SK-N-SH treated with all-trans-retinoic acid at 6 μM for 48 hours (cell line): ENCODE results near the gene TAF1L.
"Not testable (repeated sequence)": the region's sequence is repeated elsewhere in the genome, so short reads cannot be mapped to it uniquely, and the experiment has no call there.

Source experiments
- ATAC-seq: fragments of 200-7000 bp; cut with Tn5 transposase; 3 replicates; pipeline ENCODE4 v1.9.1; 2020; ENCODE audit warnings: mild to moderate bottlenecking, moderate library complexity
- ARNTL ChIP-seq: fragments of 450-650 bp; formaldehyde crosslinking; IDR thresholded peaks from 2 replicates; pipeline ENCODE4 v1.5.0; 2020; ENCODE audit warnings: low read depth, mild to moderate bottlenecking, moderate library complexity, borderline replicate concordance
- BACH2 ChIP-seq: fragments of 250-450 bp; sonication (Bioruptor Pico); IDR thresholded peaks from 2 replicates; pipeline ENCODE4 v1.9.0; 2021; ENCODE audit warnings: mild to moderate bottlenecking, borderline replicate concordance
- CSDC2 ChIP-seq: fragments of 250-450 bp; sonication (Bioruptor Pico); IDR thresholded peaks from 2 replicates; pipeline ENCODE4 v1.5.0; 2020; ENCODE audit warnings: mild to moderate bottlenecking, moderate library complexity
- CSRNP3 ChIP-seq: fragments of 250-450 bp; sonication (Bioruptor Pico); IDR thresholded peaks from 2 replicates; pipeline ENCODE4 v1.5.1; 2021; ENCODE audit warnings: mild to moderate bottlenecking, moderate library complexity
- ESRRG ChIP-seq: fragments of 250-450 bp; sonication (Bioruptor Pico); IDR thresholded peaks from 2 replicates; pipeline ENCODE4 v1.6.1; 2021; ENCODE audit warnings: mild to moderate bottlenecking
- GLIS3 ChIP-seq: fragments of 250-450 bp; sonication (Bioruptor Pico); IDR thresholded peaks from 2 replicates; pipeline ENCODE4 v1.5.0; 2020; ENCODE audit warnings: mild to moderate bottlenecking, moderate library complexity
- ISL1 ChIP-seq: fragments of 250-450 bp; sonication (Bioruptor Pico); IDR thresholded peaks from 2 replicates; pipeline ENCODE4 v2.1.2; 2022; ENCODE audit warnings: mild to moderate bottlenecking, moderate library complexity
- OSR1 ChIP-seq: fragments of 250-450 bp; sonication (Bioruptor Pico); IDR thresholded peaks from 2 replicates; pipeline ENCODE4 v1.8.0; 2022; ENCODE audit warnings: moderate library complexity, mild to moderate bottlenecking, inconsistent platforms
- POU6F1 ChIP-seq: fragments of 250-450 bp; sonication (Bioruptor Pico); IDR thresholded peaks from 2 replicates; pipeline ENCODE4 v1.8.0; 2021; ENCODE audit warnings: low read depth, mild to moderate bottlenecking, moderate library complexity, borderline replicate concordance
- PPARA ChIP-seq: fragments of 250-450 bp; sonication (Bioruptor Pico); IDR thresholded peaks from 2 replicates; pipeline ENCODE4 v1.5.0; 2020; ENCODE audit warnings: mild to moderate bottlenecking, borderline replicate concordance
- RARB ChIP-seq: fragments of 250-450 bp; sonication (Bioruptor Pico); IDR thresholded peaks from 2 replicates; pipeline ENCODE4 v1.8.0; 2021; ENCODE audit warnings: mild to moderate bottlenecking, moderate library complexity
- SNAI2 ChIP-seq: fragments of 250-450 bp; sonication (Bioruptor Pico); IDR thresholded peaks from 2 replicates; pipeline ENCODE4 v1.5.0; 2020; ENCODE audit warnings: mild to moderate bottlenecking, moderate library complexity
- TCF4 ChIP-seq: fragments of 250-450 bp; sonication (Bioruptor Pico); IDR thresholded peaks from 2 replicates; pipeline ENCODE4 v1.8.0; 2021; ENCODE audit warnings: mild to moderate bottlenecking, moderate library complexity, borderline replicate concordance
- TOX ChIP-seq: fragments of 250-450 bp; sonication (Bioruptor Pico); IDR thresholded peaks from 2 replicates; pipeline ENCODE4 v1.8.0; 2021; ENCODE audit warnings: mild to moderate bottlenecking, moderate library complexity, borderline replicate concordance
- ZC3H10 ChIP-seq: fragments of 250-450 bp; sonication (Bioruptor Pico); IDR thresholded peaks from 2 replicates; pipeline ENCODE4 v1.5.1; 2021; ENCODE audit warnings: mild to moderate bottlenecking, moderate library complexity
- ZFP3 ChIP-seq: fragments of 250-450 bp; sonication (Bioruptor Pico); IDR thresholded peaks from 2 replicates; pipeline ENCODE4 v1.5.0; 2020; ENCODE audit warnings: mild to moderate bottlenecking, moderate library complexity
- ZFP30 ChIP-seq: fragments of 450-650 bp; formaldehyde crosslinking; IDR thresholded peaks from 2 replicates; pipeline ENCODE4 v1.5.0; 2022; ENCODE audit warnings: mild to moderate bottlenecking, moderate library complexity
- ZNF565 ChIP-seq: fragments of 450-650 bp; formaldehyde crosslinking; conservative IDR thresholded peaks from 2 replicates; pipeline ENCODE4 v1.5.0; 2020; ENCODE audit warnings: low read depth, mild to moderate bottlenecking, moderate library complexity
- ZNF70 ChIP-seq: fragments of 450-650 bp; formaldehyde crosslinking; IDR thresholded peaks from 2 replicates; pipeline ENCODE4 v1.5.0; 2020; ENCODE audit warnings: mild to moderate bottlenecking, moderate library complexity
- ZNF8 ChIP-seq: fragments of 450-650 bp; formaldehyde crosslinking; IDR thresholded peaks from 2 replicates; pipeline ENCODE4 v1.5.0; 2020; ENCODE audit warnings: mild to moderate bottlenecking, moderate library complexity
- TF ChIP-seq, protein P1 (sequence below): fragments of 250-450 bp; sonication (Bioruptor Pico); IDR thresholded peaks from 2 replicates; pipeline ENCODE4 v1.5.1; 2020; ENCODE audit warnings: low read depth, mild to moderate bottlenecking, moderate library complexity
- TF ChIP-seq, protein P2 (sequence below): fragments of 250-450 bp; sonication (Bioruptor Pico); IDR thresholded peaks from 2 replicates; pipeline ENCODE4 v1.5.0; 2020; ENCODE audit warnings: mild to moderate bottlenecking, moderate library complexity
- TF ChIP-seq, protein P3 (sequence below): fragments of 250-450 bp; sonication (Bioruptor Pico); IDR thresholded peaks from 2 replicates; pipeline ENCODE4 v1.8.0; 2020; ENCODE audit warnings: mild to moderate bottlenecking, moderate library complexity, borderline replicate concordance

TAF1L gene

GRCh38 chr9:32618261-32618660 lies 17.2 kb downstream of the TAF1L start (continued):
- no peak for TF ChIP-seq CSRNP3 (CRISPR knock-in tag)

DNA sequence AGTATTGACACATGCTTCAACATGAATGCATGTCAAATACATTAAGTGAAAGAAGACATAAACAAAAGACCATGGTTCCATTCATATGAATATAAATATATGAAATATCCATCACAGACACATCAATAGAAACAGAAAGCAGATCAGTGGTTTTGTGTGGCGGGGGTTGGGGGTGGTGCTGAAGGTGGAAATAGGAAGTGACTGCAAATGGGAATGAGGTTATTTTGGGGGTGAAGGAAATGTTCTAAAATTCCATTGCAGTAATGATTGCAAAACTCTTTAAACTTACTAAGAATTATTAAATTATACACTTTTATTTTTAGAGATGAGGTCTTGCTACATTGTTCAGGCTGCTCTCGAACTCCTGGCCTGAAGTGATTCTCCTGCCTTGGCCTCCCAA lies 28.7 kb downstream of the TAF1L start:
- ATAC-seq = no peak
- TF ChIP-seq TCF4 (CRISPR knock-in tag) (no peak), GLIS3 (CRISPR knock-in tag) (no peak), ZNF8 (CRISPR knock-in tag) (no peak), SNAI2 (CRISPR knock-in tag) (no peak), ISL1 (no peak), ARNTL (no peak), CSDC2 (CRISPR knock-in tag) (no peak), TOX (no peak), OSR1 (CRISPR knock-in tag) (no peak)
- TF ChIP-seq, protein P1, sequence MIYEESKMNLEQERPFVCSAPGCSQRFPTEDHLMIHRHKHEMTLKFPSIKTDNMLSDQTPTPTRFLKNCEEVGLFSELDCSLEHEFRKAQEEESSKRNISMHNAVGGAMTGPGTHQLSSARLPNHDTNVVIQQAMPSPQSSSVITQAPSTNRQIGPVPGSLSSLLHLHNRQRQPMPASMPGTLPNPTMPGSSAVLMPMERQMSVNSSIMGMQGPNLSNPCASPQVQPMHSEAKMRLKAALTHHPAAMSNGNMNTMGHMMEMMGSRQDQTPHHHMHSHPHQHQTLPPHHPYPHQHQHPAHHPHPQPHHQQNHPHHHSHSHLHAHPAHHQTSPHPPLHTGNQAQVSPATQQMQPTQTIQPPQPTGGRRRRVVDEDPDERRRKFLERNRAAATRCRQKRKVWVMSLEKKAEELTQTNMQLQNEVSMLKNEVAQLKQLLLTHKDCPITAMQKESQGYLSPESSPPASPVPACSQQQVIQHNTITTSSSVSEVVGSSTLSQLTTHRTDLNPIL = no peak

DNA sequence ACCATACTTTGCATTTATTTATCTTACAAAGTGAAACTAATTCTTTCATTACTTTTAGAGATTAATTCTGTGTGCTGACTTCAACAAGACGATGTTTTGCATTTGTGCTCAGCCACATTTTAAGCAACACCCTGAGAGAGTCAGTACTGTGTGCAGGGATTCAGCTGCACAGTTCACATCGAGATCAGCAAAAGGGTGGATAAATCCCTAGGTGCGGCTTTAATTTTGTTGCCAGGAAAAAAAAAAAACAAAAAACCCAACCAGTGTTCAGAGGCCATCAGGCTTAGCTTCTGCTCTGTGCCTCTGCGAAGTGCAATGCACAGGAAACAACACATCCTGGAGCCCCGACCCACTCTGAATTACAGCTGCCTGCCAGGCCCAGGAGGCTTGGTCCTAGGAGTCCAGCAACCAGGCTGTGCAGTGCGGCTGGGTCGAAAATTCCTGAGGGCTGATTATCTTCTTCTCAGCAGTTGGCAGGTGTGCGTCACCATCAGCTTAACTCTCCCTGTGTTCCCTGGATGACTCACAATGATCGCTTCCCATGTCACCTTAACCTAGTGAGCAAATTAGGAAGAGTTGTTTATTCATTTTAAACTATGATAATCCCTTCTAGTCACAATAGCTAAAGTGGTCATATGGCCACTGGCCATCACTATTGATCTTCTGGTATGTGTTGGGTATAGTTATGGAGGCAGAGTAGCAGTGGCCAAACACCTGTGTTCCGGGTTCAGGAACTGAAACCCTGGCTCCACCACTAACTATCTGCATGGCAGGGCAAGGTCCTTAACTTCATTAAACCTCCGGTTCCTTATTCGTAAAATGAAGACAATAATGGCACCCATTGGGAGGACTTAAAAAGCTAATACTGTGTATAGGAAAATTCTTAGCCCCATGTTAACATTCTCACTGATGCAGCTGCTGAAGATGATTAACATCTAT lies 31.3 kb downstream of the TAF1L start:
- ATAC-seq = no peak
- TF ChIP-seq ZFP30 (CRISPR knock-in tag) (no peak), ZNF8 (CRISPR knock-in tag) (no peak), ZC3H10 (no peak), PPARA (CRISPR knock-in tag) (no peak), POU6F1 (CRISPR knock-in tag) (no peak), GLIS3 (CRISPR knock-in tag) (no peak), ISL1 (no peak), CSDC2 (CRISPR knock-in tag) (no peak), ZFP3 (no peak), TOX (no peak), ARNTL (no peak), ESRRG (CRISPR knock-in tag) (no peak), TCF4 (CRISPR knock-in tag) (no peak), OSR1 (CRISPR knock-in tag) (no peak), SNAI2 (CRISPR knock-in tag) (no peak)

GRCh38 chr9:32599021-32599420 lies 36.4 kb downstream of the TAF1L start:
- ATAC-seq = not testable (repeated sequence)

DNA sequence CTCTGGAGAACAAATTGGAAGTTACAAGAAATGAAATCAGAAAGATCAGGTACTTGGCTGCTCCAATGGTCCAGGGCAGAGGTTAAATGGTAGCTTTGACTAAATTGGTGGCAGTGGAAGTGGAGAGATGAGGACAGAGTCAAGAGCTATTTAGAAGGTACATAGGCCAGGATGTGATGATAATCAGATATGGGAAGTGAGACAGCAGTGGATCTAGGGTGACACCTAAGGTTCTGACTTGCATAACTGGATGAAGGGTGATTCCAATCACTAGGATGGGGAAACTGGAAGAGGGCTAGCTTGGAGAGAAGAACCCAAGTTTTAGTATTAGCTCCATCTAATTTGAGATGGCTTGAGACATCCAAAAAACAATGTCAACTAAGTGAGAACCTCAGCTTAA lies 38.5 kb downstream of the TAF1L start:
- ATAC-seq = no peak
- TF ChIP-seq SNAI2 (CRISPR knock-in tag) (no peak), ZNF565 (CRISPR knock-in tag) (no peak), CSDC2 (CRISPR knock-in tag) (no peak), GLIS3 (CRISPR knock-in tag) (no peak), ARNTL (no peak), ZNF8 (CRISPR knock-in tag) (no peak), PPARA (CRISPR knock-in tag) (no peak), ZFP30 (CRISPR knock-in tag) (no peak), RARB (CRISPR knock-in tag) (no peak), BACH2 (no peak), ZNF70 (CRISPR knock-in tag) (no peak), TOX (no peak), ZC3H10 (no peak), TCF4 (CRISPR knock-in tag) (no peak), OSR1 (CRISPR knock-in tag) (no peak)
- TF ChIP-seq, protein P2, sequence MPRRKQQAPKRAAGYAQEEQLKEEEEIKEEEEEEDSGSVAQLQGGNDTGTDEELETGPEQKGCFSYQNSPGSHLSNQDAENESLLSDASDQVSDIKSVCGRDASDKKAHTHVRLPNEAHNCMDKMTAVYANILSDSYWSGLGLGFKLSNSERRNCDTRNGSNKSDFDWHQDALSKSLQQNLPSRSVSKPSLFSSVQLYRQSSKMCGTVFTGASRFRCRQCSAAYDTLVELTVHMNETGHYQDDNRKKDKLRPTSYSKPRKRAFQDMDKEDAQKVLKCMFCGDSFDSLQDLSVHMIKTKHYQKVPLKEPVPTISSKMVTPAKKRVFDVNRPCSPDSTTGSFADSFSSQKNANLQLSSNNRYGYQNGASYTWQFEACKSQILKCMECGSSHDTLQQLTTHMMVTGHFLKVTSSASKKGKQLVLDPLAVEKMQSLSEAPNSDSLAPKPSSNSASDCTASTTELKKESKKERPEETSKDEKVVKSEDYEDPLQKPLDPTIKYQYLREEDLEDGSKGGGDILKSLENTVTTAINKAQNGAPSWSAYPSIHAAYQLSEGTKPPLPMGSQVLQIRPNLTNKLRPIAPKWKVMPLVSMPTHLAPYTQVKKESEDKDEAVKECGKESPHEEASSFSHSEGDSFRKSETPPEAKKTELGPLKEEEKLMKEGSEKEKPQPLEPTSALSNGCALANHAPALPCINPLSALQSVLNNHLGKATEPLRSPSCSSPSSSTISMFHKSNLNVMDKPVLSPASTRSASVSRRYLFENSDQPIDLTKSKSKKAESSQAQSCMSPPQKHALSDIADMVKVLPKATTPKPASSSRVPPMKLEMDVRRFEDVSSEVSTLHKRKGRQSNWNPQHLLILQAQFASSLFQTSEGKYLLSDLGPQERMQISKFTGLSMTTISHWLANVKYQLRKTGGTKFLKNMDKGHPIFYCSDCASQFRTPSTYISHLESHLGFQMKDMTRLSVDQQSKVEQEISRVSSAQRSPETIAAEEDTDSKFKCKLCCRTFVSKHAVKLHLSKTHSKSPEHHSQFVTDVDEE (CRISPR knock-in tag) = no peak
- TF ChIP-seq, protein P1 = no peak
- TF ChIP-seq, protein P3, sequence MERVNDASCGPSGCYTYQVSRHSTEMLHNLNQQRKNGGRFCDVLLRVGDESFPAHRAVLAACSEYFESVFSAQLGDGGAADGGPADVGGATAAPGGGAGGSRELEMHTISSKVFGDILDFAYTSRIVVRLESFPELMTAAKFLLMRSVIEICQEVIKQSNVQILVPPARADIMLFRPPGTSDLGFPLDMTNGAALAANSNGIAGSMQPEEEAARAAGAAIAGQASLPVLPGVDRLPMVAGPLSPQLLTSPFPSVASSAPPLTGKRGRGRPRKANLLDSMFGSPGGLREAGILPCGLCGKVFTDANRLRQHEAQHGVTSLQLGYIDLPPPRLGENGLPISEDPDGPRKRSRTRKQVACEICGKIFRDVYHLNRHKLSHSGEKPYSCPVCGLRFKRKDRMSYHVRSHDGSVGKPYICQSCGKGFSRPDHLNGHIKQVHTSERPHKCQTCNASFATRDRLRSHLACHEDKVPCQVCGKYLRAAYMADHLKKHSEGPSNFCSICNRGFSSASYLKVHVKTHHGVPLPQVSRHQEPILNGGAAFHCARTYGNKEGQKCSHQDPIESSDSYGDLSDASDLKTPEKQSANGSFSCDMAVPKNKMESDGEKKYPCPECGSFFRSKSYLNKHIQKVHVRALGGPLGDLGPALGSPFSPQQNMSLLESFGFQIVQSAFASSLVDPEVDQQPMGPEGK (CRISPR knock-in tag) = no peak
